ENCODE measurements around the gene PDF.

The PDF gene

DNA sequence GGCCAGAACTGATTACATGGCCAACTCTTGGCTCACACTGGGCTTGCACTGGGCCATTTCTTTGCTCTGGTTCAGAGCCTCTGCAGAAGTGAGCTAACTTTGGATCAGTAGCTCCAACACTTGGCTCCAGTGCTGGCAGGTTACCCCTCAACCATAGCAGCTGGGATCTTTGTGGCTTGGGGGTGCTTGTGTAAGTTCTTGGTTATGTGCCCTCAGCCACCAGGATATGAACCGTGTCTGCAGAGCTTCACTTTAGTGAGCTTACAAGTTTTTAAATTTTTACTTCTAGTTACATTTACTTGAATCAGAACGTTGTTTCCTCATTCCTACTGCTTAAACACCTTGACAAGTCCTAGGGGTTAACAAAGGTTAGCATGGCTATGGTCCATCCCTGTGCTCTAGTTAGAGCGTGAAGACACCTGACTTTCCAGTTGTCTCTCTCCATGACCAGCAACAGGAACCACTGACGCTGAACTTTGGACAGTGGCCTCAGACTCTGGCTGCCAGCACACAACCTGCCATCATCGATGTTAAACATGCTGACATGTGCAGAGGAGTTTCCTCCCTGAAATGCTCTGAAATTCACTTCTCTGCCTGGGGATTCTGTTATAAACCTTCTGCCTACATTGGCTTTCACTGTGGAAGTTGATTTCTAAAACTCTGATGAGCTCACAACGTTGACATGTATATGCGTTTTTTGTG is 4.1 kb downstream of the PDF start:
- Mint-ChIP-seq H3K27me3 (no peaks in the 10 kb centered on the region), H3K36me3 (ENCODE audit: low read depth) (peaks cover 45% of the 10 kb centered on the region), H3K27ac (peak overlapping the region; percentile 82), H3K4me3 (peak overlapping the region; percentile 87), H3K9me3 (no peaks in the 10 kb centered on the region), H3K4me1 (peaks cover 43% of the 10 kb centered on the region)
- ATAC-seq (no peak), DNase-seq (no peak)

GRCh38 chr16:69325784-69326171 is 4.6 kb downstream of the PDF start:
- ATAC-seq (no peak), DNase-seq (no peak)
- Mint-ChIP-seq H3K4me3 (peak overlapping the region; percentile 87), H3K9me3 (no peaks in the 10 kb centered on the region), H3K4me1 (peaks cover 42% of the 10 kb centered on the region), H3K36me3 (ENCODE audit: low read depth) (peaks cover 49% of the 10 kb centered on the region), H3K27me3 (no peaks in the 10 kb centered on the region), H3K27ac (peak overlapping the region; percentile 82)

DNA sequence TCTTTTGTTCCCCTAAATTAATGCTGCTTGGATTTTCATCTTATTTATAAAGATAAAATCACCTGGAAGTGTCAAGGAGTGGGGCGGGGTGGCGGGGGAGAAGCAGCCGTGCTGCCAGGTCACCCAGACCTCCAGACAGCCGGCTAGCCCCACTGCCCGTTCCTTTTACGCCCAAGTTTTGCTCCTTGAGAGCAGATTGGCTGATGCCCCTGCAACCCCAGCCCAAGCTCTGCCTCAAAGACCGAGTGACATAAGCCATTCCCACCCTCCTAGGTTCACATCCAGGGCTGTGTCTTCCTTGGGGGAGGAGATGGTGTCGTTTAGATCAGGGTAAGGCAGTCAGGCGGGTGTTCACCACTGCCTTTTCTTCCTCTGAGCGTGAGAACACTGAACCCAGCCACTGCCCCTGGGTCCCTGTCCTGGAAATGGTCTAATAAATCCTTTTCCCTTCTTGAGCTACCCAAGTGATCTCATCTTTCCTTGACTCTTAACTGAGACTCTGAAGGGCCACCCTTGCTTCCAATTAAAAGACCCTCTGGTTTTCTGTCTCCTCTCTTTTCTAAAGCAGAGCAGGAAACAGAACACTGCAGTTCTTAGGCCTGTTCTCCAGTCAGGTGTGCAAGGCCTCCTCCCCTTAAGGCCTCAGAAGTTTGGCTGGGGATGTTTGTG is 5.7 kb downstream of the PDF start:
- peaks cover 40% of the 10 kb centered on the region for H3K4me1 Mint-ChIP-seq
- H3K36me3 Mint-ChIP-seq (ENCODE audit: low read depth), result peaks cover 51% of the 10 kb centered on the region
- peak overlapping the region; percentile 39 for H3K27ac Mint-ChIP-seq
- no peak overlapping the region for H3K4me3 Mint-ChIP-seq
- H3K9me3 Mint-ChIP-seq, result no peaks in the 10 kb centered on the region
- DNase-seq (no peak), ATAC-seq (no peak)
- no peaks in the 10 kb centered on the region for H3K27me3 Mint-ChIP-seq

GRCh38 chr16:69324013-69324531 is 6.3 kb downstream of the PDF start:
- peaks cover 34% of the 10 kb centered on the region for H3K4me1 Mint-ChIP-seq
- ATAC-seq (no peak), DNase-seq (no peak)
- no peaks in the 10 kb centered on the region for H3K27me3 Mint-ChIP-seq
- H3K4me3 Mint-ChIP-seq, result no peak overlapping the region
- no peaks in the 10 kb centered on the region for H3K9me3 Mint-ChIP-seq
- H3K36me3 Mint-ChIP-seq (ENCODE audit: low read depth), result peaks cover 53% of the 10 kb centered on the region
- H3K27ac Mint-ChIP-seq, result no peak overlapping the region

- Mint-ChIP-seq H3K36me3 (ENCODE audit: low read depth) (peaks cover 49% of the 10 kb centered on the region), H3K4me1 (peaks cover 27% of the 10 kb centered on the region), H3K4me3 (no peak overlapping the region), H3K9me3 (no peaks in the 10 kb centered on the region), H3K27me3 (no peaks in the 10 kb centered on the region), H3K27ac (no peak overlapping the region)
- ATAC-seq (no peak), DNase-seq (no peak)
Observed at GRCh38 chr16:69323415-69323814, 7.0 kb downstream of the PDF start.

- DNase-seq (no peak), ATAC-seq (no peak)
- Mint-ChIP-seq H3K4me3 (no peak overlapping the region), H3K27ac (no peak overlapping the region), H3K9me3 (no peaks in the 10 kb centered on the region), H3K36me3 (ENCODE audit: low read depth) (peaks cover 50% of the 10 kb centered on the region), H3K4me1 (peaks cover 22% of the 10 kb centered on the region), H3K27me3 (no peaks in the 10 kb centered on the region)
Observed at GRCh38 chr16:69322343-69322742, 8.0 kb downstream of the PDF start.

DNA sequence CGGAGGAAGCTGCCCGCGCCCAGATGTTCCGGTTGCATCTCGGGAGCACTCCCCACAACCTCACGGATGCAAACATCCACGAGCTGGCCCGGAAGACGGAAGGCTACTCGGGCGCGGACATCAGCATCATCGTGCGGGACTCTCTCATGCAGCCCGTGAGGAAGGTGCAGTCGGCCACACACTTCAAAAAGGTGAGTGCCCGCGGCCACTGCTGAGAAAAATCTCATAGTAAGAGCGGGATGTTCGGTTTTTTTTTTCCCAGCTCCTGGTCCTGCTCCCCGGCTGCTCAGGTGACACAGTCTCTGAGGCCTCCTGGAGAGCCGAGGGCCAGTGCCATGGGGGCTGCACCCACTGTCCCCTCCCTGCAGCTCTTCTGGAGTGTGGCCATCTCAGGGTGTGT is 9.3 kb downstream of the PDF start:
- H3K27ac Mint-ChIP-seq, result peak overlapping the region; percentile 22

GRCh38 chr16:69320740-69321073 is 9.7 kb downstream of the PDF start:
- no peak for ATAC-seq
- peaks cover 42% of the 10 kb centered on the region for H3K36me3 Mint-ChIP-seq (ENCODE audit: low read depth)
- H3K4me3 Mint-ChIP-seq, result no peak overlapping the region
- peaks cover 5% of the 10 kb centered on the region for H3K4me1 Mint-ChIP-seq
- H3K27me3 Mint-ChIP-seq, result no peaks in the 10 kb centered on the region
- no peaks in the 10 kb centered on the region for H3K9me3 Mint-ChIP-seq
- no peak for DNase-seq
- H3K27ac Mint-ChIP-seq, result peak overlapping the region; percentile 22

More for the DNA sequence above, 9.3 kb downstream of the PDF start:
- Mint-ChIP-seq H3K36me3 (ENCODE audit: low read depth) (peaks cover 43% of the 10 kb centered on the region), H3K27me3 (no peaks in the 10 kb centered on the region), H3K4me3 (no peak overlapping the region), H3K4me1 (peaks cover 9% of the 10 kb centered on the region), H3K9me3 (no peaks in the 10 kb centered on the region)
- ATAC-seq (no peak), DNase-seq (no peak)

GRCh38 chr16:69319826-69320739 is 10.3 kb downstream of the PDF start:
- no peak overlapping the region for H3K4me3 Mint-ChIP-seq

GRCh38 chr16:69319381-69319780 is 11.0 kb downstream of the PDF start:
- no peak overlapping the region for H3K4me3 Mint-ChIP-seq
- no peak overlapping the region for H3K27ac Mint-ChIP-seq
- no peaks in the 10 kb centered on the region for H3K27me3 Mint-ChIP-seq
- peaks cover 39% of the 10 kb centered on the region for H3K36me3 Mint-ChIP-seq (ENCODE audit: low read depth)
- no peaks in the 10 kb centered on the region for H3K4me1 Mint-ChIP-seq
- H3K9me3 Mint-ChIP-seq, result no peaks in the 10 kb centered on the region
- no peak for ATAC-seq
- no peak for DNase-seq

More at GRCh38 chr16:69319826-69320739, 10.3 kb downstream of the PDF start:
- Mint-ChIP-seq H3K9me3 (no peaks in the 10 kb centered on the region), H3K27ac (no peak overlapping the region), H3K36me3 (ENCODE audit: low read depth) (peaks cover 39% of the 10 kb centered on the region), H3K27me3 (no peaks in the 10 kb centered on the region), H3K4me1 (peaks cover 2% of the 10 kb centered on the region)
- DNase-seq (no peak), ATAC-seq (no peak)

DNA sequence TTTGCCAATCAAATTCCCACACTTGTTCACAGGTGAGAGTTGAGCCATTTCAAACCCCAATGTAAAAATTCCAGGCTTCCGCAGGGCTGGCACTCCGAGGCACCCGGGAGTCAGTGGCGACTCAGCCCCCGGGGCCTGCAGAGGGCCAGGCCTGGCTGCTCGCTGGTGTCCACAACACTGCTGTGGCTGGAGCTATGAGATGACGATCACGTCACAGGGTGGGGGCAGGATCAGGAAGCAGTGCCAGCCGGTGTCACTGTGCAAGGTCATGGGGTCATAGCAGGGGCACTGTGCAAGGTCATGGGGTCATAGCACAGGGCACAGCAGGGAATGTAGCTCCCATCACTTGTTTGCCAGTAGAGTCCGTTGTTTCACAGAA is 11.5 kb downstream of the PDF start:
- no peak for ATAC-seq
- no peak overlapping the region for H3K27ac Mint-ChIP-seq
- no peak for DNase-seq
- no peaks in the 10 kb centered on the region for H3K27me3 Mint-ChIP-seq
- no peaks in the 10 kb centered on the region for H3K9me3 Mint-ChIP-seq
- peaks cover 39% of the 10 kb centered on the region for H3K36me3 Mint-ChIP-seq (ENCODE audit: low read depth)
- no peak overlapping the region for H3K4me3 Mint-ChIP-seq
- H3K4me1 Mint-ChIP-seq, result peaks cover 3% of the 10 kb centered on the region

GRCh38 chr16:69318177-69318910 is 12.0 kb downstream of the PDF start:
- no peak overlapping the region for H3K27ac Mint-ChIP-seq
- no peak for ATAC-seq
- no peak for DNase-seq
- no peak overlapping the region for H3K4me3 Mint-ChIP-seq
- H3K27me3 Mint-ChIP-seq, result no peaks in the 10 kb centered on the region
- peaks cover 43% of the 10 kb centered on the region for H3K36me3 Mint-ChIP-seq (ENCODE audit: low read depth)
- H3K9me3 Mint-ChIP-seq, result no peaks in the 10 kb centered on the region
- peaks cover 9% of the 10 kb centered on the region for H3K4me1 Mint-ChIP-seq

DNA sequence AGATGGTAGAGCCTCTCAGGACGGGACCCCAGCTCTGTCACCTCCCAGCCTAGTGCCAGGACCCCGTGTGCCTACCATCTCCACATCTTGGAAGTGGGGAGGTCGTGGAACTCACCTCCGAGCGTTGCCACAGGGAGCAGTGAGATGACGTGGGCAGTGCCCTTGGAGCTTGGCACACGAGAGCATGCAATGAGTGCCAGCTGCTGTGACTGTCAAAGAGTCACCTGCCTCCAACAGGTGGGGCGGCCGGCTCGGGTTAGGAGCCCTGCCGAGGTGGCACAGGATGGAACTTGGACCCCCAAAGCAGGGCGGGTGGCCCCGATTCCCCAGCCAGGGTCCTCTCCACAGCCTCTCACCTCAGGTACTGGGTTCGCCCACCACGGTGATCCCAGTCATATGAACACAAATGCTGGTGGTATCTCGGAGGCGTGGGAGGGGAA is 13.8 kb downstream of the PDF start:
- Mint-ChIP-seq H3K36me3 (ENCODE audit: low read depth) (peaks cover 37% of the 10 kb centered on the region), H3K27ac (no peak overlapping the region)
- DNase-seq, result no peak

More for the DNA sequence above, 13.8 kb downstream of the PDF start:
- Mint-ChIP-seq H3K4me1 (peaks cover 19% of the 10 kb centered on the region), H3K4me3 (no peak overlapping the region), H3K9me3 (no peaks in the 10 kb centered on the region), H3K27me3 (no peaks in the 10 kb centered on the region)
- no peak for ATAC-seq
